Measurements from ENCODE around the gene TTF1.

GRCh38 chr9:132350861-132351315 lies 55.8 kb downstream of the TTF1 start:
- TF ChIP-seq TAF1 (IDR thresholded peaks at IDR 0.05; ENCODE audit: borderline replicate concordance, low read depth, low read length), result no peak
- TF ChIP-seq POLR2A (IDR thresholded peaks at IDR 0.05; ENCODE audit: low read depth, low read length), result no peak
- no peak for TF ChIP-seq POLR2AphosphoS5 (IDR thresholded peaks at IDR 0.05; ENCODE audit: low read depth, low read length)
